ENCODE data around the gene HMOX1. TPM values are rescaled to one million over a fixed set of nuclear protein-coding genes. Genes with fewer than 3 reads are reported as not detected.

Gene HMOX1
- total RNA-seq, 4 donors from 2014 or later, result 1.00 to 172 (median 42.7) TPM

DNA sequence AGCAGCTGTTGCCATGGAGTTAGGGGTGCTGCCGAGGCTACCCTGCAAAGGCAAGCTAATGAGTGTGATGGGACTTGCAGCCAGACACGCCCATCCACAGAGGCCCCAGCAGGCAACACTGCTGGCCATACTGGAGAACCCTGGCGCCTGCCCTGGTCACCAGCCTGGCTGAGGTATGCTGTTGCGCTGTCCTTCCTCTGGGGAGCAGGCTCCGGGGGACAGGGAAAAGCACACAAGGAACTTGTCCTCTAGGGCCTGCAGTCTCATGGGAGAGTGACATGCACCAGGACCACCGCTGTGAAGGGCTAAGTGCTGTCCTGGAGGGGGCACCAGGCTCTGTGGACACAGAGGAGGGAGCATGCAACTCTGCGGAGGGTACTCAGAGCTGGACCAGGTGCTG lies 45.4 kb upstream of the HMOX1 start:
- in situ Hi-C loops (cut with MboI; ENCODE audit: low pct_ligation_motif_present in 1 of 4, low pct_unique_long_range_greater_than_20kb in 1 of 4, low sequenced_read_pairs in 3 of 4), result no loop called here
- WGBS, 2 donors (ENCODE audit: low coverage in 1 of 2), result 87% methylated on average over 7 of the region's 7 CpGs; no CpG with 5 or more reads in 1 of the 2 donors

DNA sequence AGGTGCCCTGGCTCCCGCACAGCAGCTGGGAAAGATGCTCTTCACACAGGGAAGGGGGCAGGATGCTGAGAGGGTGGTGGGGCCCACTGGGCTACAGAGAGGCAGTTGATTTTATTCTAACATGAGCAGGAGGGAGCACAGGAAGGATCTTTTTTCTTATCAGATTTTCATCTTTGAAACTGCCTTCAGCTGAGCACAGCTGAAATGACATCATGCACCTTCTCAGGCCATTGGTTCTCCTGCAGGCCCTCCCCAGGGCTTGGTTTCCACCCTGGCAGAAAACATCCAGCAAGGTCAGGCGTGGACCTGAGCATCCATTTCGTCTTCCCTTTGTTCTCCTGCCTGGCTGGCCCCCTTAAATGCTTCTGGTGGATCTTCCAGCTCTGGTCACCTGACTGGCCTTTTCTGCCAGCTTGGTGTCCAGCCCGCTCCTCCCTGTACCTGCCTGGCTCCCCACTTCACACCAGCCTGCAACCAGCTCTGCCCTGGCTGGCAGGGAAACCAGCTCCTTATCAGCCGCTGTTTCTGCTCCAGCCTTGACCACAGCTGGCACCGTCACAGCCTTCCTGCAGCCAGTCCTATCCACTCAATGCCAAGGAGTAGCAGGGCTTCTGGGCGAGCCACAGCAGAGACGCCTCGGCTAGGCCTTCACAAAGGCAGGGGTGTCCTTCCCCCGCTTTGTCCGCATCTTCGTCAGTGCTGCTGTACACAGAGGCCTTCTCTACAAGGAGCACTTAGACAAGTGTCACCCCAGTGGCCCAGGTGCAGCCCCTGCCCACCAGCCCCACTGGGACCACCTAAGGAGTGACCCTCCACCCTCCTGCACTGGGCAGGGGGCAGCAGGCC lies 44.7 kb upstream of the HMOX1 start:
- intact Hi-C loops (cut with DNase I; ENCODE audit: low total_unique reads), result no loop called here
- Histone ChIP-seq H3K4me1 (no peaks in the 10 kb centered on the region), H3K27ac (no peak overlapping the region), H3K27me3 (no peaks in the 10 kb centered on the region), H3K4me3 (no peak overlapping the region), H3K36me3 (peaks cover 0 to 51% (median 21%) of the 10 kb centered on the region in 4 donors), H3K9me3 (no peaks in the 10 kb centered on the region)
- DNase-seq, result no peak
- in situ Hi-C loops (cut with MboI; ENCODE audit: low pct_ligation_motif_present in 1 of 4, low pct_unique_long_range_greater_than_20kb in 1 of 4, low sequenced_read_pairs in 3 of 4), result no loop called here
- TF ChIP-seq, protein P1, sequence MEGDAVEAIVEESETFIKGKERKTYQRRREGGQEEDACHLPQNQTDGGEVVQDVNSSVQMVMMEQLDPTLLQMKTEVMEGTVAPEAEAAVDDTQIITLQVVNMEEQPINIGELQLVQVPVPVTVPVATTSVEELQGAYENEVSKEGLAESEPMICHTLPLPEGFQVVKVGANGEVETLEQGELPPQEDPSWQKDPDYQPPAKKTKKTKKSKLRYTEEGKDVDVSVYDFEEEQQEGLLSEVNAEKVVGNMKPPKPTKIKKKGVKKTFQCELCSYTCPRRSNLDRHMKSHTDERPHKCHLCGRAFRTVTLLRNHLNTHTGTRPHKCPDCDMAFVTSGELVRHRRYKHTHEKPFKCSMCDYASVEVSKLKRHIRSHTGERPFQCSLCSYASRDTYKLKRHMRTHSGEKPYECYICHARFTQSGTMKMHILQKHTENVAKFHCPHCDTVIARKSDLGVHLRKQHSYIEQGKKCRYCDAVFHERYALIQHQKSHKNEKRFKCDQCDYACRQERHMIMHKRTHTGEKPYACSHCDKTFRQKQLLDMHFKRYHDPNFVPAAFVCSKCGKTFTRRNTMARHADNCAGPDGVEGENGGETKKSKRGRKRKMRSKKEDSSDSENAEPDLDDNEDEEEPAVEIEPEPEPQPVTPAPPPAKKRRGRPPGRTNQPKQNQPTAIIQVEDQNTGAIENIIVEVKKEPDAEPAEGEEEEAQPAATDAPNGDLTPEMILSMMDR (IDR thresholded peaks at IDR 0.05), result no peak
- TF ChIP-seq POLR2A (IDR thresholded peaks at IDR 0.05) (no peak), POLR2AphosphoS5 (IDR thresholded peaks at IDR 0.05) (no peak), EP300 (IDR thresholded peaks at IDR 0.05; ENCODE audit: low read depth) (no peak)
- 92 to 100% methylated on average over 1 to 12 of the region's 12 CpGs for WGBS, 2 donors (ENCODE audit: low coverage in 1 of 2)

More for the DNA sequence above, 45.4 kb upstream of the HMOX1 start:
- Histone ChIP-seq H3K4me1 (peaks cover 0 to 4% (median 3%) of the 10 kb centered on the region in 4 donors), H3K36me3 (peaks cover 0 to 51% (median 21%) of the 10 kb centered on the region in 4 donors), H3K27ac (no peak overlapping the region), H3K27me3 (no peaks in the 10 kb centered on the region), H3K4me3 (no peak overlapping the region), H3K9me3 (no peaks in the 10 kb centered on the region)
- intact Hi-C loops (cut with DNase I; ENCODE audit: low total_unique reads), result no loop called here
- DNase-seq, result no peak
- no peak for TF ChIP-seq POLR2A (IDR thresholded peaks at IDR 0.05)

DNA sequence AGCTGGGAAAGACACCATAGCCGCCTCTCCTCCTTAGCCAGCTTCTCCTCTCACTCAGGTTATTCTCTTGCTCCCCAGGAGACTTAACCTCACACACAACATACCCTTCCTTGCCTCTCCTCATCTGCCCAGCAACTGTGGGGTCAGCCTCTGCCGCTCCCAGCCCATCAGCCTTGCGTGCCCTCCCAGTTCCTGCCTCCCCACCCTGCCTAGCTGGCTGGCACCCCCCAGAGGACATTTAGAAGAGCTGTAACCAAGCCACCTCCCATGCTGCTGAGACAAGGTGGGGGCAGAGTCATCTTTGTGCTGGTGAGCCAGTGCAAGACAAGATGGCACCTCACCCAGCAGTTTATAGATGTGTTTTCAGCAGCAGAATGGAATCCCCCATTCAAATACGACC lies 43.0 kb upstream of the HMOX1 start:
- WGBS, 2 donors (ENCODE audit: low coverage in 1 of 2), result 89 to 100% methylated on average over 1 to 4 of the region's 4 CpGs
- no peak overlapping the region for H3K4me3 ChIP-seq
- in situ Hi-C loops (cut with MboI; ENCODE audit: low pct_ligation_motif_present in 1 of 4, low pct_unique_long_range_greater_than_20kb in 1 of 4, low sequenced_read_pairs in 3 of 4), result no loop called here
- H3K9me3 ChIP-seq, result no peaks in the 10 kb centered on the region
- no peak overlapping the region for H3K27ac ChIP-seq
- peaks cover 0 to 42% (median 13%) of the 10 kb centered on the region in 4 donors for H3K36me3 ChIP-seq
- TF ChIP-seq POLR2A (IDR thresholded peaks at IDR 0.05), result no peak
- TF ChIP-seq EP300 (IDR thresholded peaks at IDR 0.05; ENCODE audit: low read depth), result no peak
- TF ChIP-seq, protein P1 (IDR thresholded peaks at IDR 0.05), result no peak
- no peak for TF ChIP-seq POLR2AphosphoS5 (IDR thresholded peaks at IDR 0.05)
- no peaks in the 10 kb centered on the region for H3K27me3 ChIP-seq
- DNase-seq, result no peak
- H3K4me1 ChIP-seq, result no peaks in the 10 kb centered on the region
- intact Hi-C loops (cut with DNase I; ENCODE audit: low total_unique reads), result no loop called here

DNA sequence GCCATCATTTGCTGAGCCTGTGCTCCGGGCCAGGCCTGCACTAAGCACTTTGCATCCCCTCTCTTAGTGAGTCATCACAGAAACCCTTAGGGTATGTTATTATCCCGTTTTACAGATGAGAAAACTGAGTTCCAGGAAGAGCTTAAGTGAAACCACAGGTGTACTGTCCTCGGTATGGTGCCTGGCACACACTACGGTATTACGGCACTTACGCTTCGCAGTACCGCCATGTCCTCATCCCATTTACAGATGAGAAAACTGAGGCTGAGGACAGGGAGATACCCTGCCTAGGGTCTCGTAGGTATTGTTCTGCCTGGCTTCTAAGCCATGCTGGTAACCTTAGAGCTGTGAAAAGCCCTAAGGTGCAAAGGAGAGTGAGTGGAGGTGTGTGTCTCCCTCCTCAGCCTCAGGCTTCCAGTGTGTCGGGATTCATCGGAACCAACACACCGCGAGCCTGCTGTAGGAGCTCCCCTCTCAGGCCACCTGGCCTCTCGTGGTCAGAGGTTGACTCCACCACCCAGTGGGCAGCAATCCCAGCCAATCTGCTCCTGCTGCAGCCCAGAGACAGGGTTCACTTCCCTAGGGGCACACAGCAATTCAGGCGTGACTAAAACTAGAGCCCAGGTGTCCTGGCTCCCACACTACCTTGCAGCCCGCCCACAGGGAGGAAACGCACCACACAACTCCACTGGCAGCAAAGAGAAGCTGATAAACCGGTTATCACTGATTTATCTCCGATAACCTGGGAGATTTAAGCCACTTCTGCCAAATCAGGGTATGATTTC lies 39.6 kb upstream of the HMOX1 start:
- in situ Hi-C loops (cut with MboI; ENCODE audit: low pct_ligation_motif_present in 1 of 4, low pct_unique_long_range_greater_than_20kb in 1 of 4, low sequenced_read_pairs in 3 of 4), result loop anchor here in 1 of 4 donors (10.0 kb wide), 1 partner anchor 244 kb away; no protein-coding TSS in a partner anchor
- H3K4me1 ChIP-seq, result no peaks in the 10 kb centered on the region
- WGBS, 2 donors (ENCODE audit: low coverage in 1 of 2), result 90% methylated on average over 19 of the region's 19 CpGs; no CpG with 5 or more reads in 1 of the 2 donors
- no peak for DNase-seq
- no peaks in the 10 kb centered on the region for H3K9me3 ChIP-seq
- H3K4me3 ChIP-seq, result no peak overlapping the region
- intact Hi-C loops (cut with DNase I; ENCODE audit: low total_unique reads), result loop anchor here (10.0 kb wide), 1 partner anchor 244 kb away; no protein-coding TSS in a partner anchor
- peaks cover 0 to 20% (median 5%) of the 10 kb centered on the region in 4 donors for H3K36me3 ChIP-seq
- TF ChIP-seq, protein P1 (IDR thresholded peaks at IDR 0.05), result no peak
- TF ChIP-seq POLR2AphosphoS5 (IDR thresholded peaks at IDR 0.05) (no peak), EP300 (IDR thresholded peaks at IDR 0.05; ENCODE audit: low read depth) (no peak), POLR2A (IDR thresholded peaks at IDR 0.05) (no peak)
- H3K27ac ChIP-seq, result no peak overlapping the region
- no peaks in the 10 kb centered on the region for H3K27me3 ChIP-seq

All from transverse colon (tissue), 4 donors.